Posterior vena cava (tissue), 2 donors: ENCODE results near the gene HCN2. TPM values are rescaled to one million over a fixed set of nuclear protein-coding genes. Genes with fewer than 3 reads are reported as not detected.
"Not testable (repeated sequence)": the region's sequence is repeated elsewhere in the genome, so short reads cannot be mapped to it uniquely, and the experiment has no call there.

Source experiments
- DNase-seq: peaks from one replicate; pipeline ENCODE4 v3.0.0-alpha.2; 2020; ENCODE audit warnings: low spot score
- intact Hi-C, 2 donors: fragments of 100-400 bp; cut with DNase I; formaldehyde crosslinking; loops; one replicate each; pipeline versions ENCODE4 v1.14.1 to v1.14.2; 2022 to 2023
- total RNA-seq, 2 donors: library from RNA; stranded (reverse); fragmentation: NEBNext Ultra II Directional; extraction: Animal tissue kit (Norgen Biotek cat#: 25700); gene quantifications; one replicate each; pipeline ENCODE4 v1.2.1, GENCODE V29; 2021
- donor health status: DM: yes; HTN: yes; CAD: no.
- donor health status: DM: yes; HTN: yes; CAD: no.

Gene HCN2
- total RNA-seq, 2 donors from 2014 or later = 0.10 to 0.37 TPM

DNA sequence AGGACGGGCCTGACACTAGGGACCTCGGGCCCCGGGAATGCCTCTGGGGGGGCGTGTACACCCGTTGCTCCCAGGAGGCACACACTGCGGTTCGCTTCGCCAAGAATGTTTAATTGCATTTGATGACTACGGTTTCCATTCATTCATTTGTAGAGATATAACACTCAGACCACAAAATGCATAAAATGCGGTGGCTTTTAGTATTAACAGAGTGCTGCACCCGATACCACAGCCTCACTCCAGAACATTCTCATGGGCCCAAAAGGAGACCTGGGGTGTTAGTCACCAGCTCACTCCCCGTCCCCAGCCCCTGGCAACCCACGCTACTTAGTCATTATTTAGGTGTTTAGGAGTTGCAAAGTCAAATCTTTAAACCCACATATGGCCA, 21.8 kb downstream of the HCN2 start:
- intact Hi-C loops = no loop called here
- DNase-seq = no peak

DNA sequence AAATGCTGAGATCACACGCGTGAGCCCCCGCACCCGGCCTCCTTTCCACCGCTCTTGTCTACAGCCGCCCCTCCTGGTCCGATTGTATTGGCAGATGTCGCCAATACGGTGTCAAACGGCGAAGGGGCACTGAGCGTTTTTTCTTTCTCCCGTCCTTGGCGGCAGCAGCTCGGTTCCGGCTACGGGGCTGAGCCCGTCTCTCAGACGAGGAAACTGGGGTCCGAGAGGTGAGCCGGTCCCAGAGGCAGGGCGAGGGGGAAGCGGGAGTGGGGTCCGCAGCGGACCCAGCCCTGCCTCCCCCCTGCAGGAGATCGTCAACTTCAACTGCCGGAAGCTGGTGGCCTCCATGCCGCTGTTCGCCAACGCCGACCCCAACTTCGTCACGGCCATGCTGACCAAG, 23.3 kb downstream of the HCN2 start:
- DNase-seq = peak; percentile 72
- intact Hi-C loops = no loop called here

DNA sequence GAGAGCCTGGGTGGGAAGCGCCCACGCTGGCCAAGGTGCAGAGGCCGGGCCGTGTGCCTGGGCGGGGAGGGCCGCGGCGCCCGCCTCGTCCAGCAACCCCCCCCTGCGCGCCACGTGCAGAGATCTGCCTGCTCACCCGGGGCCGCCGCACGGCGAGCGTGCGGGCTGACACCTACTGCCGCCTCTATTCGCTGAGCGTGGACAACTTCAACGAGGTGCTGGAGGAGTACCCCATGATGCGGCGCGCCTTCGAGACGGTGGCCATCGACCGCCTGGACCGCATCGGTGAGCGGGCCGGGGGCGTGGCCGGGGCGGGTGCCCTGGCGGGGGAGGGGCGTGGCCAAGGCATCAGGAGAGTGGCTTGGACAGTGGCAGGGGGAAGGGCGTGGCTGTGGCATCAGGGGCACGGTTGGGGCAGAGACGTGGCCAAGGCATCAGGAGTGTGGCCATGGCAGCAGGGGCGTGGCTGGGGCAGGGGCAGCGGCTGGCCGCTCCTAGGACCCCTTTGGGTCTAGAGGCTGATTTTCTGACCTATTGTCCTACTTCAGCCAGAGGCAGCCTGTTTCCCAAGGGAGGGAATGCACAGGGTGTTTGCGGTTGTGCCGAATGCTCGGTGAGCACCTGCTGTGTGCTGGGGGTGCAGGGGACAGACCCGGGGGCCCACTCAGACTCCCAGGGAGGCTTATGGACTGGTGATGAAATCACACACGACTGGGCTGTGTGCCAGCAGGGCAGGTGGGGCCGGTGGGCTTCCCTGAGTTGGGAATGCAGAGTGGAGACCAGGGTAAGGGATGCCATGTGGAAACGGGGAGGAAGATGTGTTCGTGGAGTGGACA, 24.3 kb downstream of the HCN2 start:
- intact Hi-C loops = no loop called here
- DNase-seq = peak; percentile 79

DNA sequence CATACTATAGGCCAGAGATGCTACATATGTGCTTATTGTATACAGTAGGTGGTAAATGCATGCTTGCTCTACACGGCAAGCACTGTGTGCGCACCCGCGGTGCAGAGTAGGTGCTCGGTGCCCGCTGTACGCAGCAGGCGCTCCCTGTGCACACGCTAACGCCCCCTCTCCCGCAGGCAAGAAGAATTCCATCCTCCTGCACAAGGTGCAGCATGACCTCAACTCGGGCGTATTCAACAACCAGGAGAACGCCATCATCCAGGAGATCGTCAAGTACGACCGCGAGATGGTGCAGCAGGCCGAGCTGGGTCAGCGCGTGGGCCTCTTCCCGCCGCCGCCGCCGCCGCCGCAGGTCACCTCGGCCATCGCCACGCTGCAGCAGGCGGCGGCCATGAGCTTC, 25.9 kb downstream of the HCN2 start:
- no peak for DNase-seq
- intact Hi-C loops = no loop called here

DNA sequence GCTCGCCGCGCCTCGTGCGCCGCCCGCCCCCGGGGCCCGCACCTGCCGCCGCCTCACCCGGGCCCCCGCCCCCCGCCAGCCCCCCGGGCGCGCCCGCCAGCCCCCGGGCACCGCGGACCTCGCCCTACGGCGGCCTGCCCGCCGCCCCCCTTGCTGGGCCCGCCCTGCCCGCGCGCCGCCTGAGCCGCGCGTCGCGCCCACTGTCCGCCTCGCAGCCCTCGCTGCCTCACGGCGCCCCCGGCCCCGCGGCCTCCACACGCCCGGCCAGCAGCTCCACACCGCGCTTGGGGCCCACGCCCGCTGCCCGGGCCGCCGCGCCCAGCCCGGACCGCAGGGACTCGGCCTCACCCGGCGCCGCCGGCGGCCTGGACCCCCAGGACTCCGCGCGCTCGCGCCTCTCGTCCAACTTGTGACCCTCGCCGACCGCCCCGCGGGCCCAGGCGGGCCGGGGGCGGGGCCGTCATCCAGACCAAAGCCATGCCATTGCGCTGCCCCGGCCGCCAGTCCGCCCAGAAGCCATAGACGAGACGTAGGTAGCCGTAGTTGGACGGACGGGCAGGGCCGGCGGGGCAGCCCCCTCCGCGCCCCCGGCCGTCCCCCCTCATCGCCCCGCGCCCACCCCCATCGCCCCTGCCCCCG, 26.5 kb downstream of the HCN2 start:
- intact Hi-C loops = no loop called here
- no peak for DNase-seq

DNA sequence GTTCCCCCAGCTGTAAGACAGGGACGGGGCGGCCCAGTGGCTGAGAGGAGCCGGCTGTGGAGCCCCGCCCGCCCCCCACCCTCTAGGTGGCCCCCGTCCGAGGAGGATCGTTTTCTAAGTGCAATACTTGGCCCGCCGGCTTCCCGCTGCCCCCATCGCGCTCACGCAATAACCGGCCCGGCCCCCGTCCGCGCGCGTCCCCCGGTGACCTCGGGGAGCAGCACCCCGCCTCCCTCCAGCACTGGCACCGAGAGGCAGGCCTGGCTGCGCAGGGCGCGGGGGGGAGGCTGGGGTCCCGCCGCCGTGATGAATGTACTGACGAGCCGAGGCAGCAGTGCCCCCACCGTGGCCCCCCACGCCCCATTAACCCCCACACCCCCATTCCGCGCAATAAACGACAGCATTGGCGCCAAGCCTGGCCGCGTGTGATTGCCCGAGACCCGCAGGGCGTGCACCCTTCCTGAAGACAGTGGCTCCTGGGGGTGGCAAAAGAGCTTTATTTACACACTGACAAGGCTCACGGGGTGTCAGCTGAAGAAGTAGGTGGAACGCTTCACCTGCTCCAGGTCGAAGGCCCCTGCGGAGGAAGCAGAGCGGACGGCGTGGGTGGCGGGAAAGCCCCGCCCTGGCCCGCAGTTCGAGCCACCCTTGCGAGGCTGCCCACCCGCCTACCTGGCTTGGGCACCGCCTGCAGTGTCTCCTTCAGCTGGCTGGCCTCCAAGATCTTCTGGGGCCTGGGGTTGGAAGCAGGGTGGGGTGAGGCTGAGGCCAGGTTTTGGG, 27.3 kb downstream of the HCN2 start:
- intact Hi-C loops = no loop called here

DNA sequence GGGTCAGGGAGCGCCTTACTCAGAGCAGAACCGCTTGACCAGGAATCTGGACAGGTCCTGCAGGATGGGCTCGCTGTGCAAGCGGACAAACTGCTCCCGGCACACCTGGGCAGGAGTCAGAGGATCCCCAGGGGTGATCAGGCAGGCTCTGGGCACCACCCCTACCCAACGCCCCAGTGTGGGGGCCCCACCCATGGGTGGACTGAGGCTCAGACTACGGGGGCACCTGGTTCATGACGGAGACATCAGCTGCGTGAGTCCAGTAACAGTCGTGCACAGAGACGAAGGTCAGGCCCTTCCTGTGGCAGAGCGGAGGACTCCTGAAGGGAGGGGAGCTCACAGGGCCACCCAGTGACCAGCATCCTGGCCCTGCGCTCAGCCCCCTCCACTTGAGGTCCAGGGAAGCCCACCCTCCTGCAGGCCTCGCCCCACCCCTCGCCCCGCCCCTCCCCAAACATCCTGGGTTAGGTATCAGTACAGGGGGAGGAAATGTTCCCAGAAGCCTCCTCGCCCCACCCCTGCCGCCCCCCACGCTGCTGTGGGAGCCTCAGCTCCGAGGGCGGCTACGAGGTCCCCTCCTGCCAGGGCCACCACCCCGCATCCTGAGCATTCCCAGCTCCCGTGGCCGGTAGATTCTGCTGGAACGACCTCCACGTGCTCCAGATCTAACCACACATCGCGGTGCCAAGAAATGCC, 28.0 kb downstream of the HCN2 start:
- intact Hi-C loops = no loop called here

More for the DNA sequence above, 27.3 kb downstream of the HCN2 start:
- no peak for DNase-seq

DNA sequence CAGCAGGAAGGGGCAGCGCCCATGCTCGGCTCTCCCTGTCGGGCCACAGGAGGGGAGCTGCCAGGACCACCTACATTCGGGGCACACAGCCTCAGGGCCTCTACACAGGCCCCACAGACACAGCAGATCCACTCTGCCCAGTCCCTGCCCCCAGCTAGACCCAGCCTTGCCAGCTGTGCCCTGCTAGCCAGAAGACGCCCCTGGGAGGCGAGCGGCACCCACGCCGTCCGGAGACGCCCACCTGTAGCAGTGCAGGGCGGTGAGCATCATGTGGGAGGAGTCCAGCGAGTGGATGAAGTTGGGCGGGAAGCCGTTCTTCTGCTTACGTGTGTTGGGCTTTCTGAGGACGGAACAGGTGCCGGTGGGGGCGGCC, 28.6 kb downstream of the HCN2 start:
- no peak for DNase-seq
- intact Hi-C loops = no loop called here

More for the DNA sequence above, 28.0 kb downstream of the HCN2 start:
- no peak for DNase-seq

DNA sequence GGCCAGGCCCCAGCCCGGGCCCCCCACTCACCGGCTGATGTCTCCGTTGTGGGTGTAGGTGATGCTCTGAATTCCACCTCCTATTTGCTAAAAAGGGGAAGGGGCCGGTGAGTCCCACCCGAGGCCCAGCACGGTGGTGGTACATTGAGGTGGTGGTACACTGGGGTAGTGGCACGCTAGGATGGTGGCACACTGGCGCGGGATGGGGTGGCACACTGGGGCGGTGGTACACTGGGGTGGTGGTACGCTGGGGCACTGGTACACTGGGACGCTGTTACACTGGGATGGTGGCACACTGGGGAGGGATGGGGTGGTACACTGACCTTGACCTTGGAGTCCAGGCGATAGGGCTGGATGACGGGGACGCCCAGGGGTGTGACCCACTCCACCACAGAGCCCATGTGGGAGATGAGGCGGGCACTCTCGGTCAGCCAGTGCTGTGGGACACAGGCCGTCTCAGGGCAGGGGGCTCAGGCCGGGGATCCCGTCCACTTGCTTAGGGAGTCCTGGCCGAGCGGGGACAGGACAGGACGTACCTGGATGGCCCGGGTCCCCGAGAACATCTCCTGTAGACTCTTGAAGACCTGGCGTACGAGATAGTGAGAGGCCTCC, 29.1 kb downstream of the HCN2 start:
- intact Hi-C loops = no loop called here

DNA sequence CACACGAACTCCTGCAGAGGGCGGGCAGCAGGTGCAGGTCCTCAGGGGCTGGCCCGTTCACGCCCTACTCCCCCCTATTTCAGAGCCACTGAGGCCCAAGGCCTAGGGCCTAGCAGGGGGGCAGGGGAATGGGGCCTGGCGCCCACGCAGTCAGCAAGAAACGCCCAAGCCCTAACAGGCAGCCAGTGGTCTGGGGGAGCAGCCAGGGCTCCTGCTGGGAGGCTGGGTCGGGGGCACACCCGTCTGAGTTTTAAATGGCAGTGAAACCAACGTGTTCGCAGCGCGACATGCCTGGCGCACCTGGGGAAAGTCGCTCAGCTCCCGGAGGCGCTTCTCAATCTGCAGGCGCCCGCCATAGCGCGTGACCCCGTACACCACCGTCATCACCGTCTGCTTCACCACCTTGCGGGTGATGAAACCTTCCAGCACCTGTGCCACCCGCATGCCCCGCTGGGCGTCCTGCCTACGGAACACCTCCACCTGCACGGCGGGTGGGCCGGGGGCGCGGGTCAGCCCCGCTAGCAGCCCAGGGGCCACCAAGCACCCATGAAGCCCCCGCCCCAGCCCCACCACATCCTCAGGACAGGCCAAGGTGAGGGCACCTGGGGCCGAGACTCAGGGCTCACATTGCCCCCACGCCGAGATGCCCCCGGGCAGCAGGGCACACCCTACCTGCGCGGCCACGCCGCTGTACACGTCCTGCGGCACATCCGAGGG, 29.8 kb downstream of the HCN2 start:
- intact Hi-C loops = no loop called here
- DNase-seq = no peak

More for the DNA sequence above, 29.1 kb downstream of the HCN2 start:
- DNase-seq = peak; percentile 75

DNA sequence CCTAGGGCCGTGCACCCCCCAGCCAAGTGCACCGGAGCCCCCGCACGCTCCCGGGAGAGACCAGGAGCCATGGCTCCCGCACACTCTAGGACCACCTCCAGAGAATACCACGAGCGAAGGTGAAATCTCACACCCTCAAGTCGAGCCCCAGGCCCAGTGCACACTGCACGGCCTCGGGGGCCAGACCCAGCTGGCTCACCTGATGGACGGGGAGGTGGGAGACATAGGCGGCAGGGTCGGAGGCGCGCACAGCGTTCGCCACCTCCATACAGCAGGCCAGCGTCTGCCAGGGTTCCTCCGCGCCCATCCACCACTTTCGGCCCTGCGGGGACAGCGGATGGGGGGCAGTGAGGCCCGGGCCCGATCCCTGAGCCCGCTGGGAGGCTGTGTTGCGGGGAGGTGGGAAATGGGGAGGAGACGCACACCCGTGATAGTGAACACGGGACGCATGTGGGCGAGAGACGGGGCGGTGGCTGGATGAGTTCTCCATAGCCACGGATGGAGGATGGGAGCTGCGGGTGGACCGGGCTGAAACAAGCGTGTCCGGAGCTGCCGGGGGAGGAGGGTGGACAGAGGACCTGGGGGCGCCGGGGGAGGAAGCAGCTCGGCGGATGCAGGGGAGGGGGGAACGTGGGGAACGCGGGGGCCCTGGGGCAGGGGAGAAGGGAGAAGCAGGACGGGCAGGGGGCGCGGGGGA, 30.6 kb downstream of the HCN2 start:
- intact Hi-C loops = no loop called here
- DNase-seq = peak; percentile 78

DNA sequence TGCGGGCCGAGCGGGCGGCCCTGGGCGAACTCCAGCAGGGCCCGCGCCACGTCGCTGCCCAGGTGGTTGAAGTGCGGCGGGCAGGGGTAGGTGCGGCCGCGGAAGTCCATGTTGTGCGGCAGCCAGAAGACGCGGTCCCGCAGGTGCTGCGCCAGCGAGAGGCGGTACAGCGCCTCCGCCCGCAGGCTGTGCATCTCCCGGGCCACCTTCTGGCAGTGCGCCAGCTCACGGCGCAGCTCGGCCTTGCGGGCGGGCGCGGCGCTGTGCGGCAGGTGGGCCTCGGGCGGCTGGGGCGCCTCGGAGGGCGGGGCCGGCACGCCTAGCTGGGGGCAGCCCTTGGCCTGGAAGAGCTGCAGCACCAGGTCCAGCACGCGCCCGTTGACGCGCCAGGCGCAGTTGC, 31.5 kb downstream of the HCN2 start:
- intact Hi-C loops, DNase-seq: not testable (repeated sequence)

DNA sequence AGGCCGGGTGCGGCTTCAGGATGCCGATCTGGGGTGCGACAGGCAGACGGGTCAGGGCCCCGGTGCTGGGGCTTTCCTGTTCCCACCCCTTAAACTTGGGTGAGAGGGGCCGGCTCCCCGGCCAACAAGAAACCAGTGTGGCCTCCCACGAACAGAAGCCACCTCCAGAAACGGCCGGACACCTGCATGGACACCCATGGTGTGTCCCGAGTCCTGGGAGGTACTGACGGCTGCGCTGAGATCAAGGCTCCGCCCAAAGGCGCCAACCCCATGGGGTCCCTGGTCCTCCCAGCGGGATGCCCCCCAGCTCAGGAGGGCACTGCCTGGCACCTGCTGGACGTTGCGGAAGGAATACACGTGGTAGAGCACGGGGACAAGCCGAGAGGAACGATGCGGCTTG, 32.1 kb downstream of the HCN2 start:
- intact Hi-C loops = no loop called here
- no peak for DNase-seq

DNA sequence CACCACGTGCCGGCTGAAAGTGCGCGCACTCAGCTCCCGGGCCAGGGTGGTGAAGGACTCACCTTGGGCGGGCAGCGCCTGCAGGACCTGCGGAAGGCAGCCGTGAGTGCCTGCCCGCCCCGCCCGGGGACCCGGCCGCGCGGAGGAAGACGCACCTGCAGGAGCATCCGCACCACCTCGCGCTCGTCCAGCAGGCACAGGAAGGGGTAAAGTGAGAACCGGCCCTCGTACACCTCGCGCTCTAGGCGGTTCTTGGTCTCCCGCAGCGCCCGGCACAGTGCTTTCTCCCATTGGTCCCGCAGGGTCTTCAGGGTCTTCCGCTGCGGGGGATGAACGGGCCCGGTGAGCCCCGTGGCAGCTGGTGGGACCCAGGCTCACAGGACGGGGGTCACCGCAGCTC, 33.0 kb downstream of the HCN2 start:
- no peak for DNase-seq
- intact Hi-C loops = no loop called here

DNA sequence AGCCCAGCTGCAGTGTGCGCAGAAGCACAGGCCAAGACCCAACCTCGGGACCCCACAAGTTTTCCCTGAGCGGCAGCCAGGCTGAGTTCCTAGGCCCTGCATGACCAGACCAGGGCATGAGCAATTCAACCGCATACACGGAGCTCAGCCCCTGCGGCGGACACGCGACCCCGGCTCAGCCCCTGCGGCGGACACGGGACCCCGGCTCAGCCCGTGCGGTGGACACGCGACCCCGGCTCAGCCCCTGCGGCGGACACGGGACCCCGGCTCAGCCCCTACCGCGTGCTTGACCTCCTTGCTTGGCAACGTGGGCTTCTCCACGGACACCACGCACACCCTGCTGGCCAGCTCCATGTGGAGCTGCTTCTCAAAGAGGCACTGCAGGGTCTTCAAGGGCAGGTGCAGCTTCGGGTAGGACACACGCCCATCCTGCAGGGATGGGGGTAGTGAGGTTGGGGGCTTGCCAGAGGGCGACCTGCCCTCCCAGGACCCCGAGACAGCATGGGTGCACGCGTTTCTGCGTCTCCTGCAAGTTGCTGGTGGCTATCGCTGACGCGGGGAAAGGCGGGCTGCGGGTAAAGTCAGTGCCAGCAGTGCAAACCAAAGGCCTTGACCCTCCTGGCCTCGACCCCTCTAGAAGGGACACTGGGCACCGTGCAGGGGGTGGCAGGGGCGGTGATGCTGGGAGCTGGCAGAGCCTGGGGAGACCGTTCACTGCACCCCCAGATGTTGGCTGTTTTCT, 33.7 kb downstream of the HCN2 start:
- no peak for DNase-seq
- intact Hi-C loops = no loop called here

DNA sequence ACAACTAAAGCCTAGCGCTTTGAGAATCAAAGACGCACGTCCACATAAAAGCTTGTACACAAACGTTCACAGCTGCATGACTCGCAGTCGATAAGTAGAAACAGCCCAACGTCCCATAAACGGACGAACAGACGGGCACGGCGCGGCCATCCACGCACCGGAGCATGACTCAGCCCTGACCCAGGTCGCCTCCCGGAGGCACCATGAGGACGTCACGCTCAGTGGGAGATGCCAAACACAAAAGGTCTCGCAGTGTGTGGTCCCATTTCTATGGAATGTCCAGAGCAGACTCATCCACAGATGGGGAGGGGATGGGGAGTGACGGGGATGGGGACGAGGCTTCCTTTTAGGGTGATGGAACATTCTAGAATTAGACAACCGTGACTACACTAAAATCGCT, 34.3 kb downstream of the HCN2 start:
- no peak for DNase-seq
- intact Hi-C loops = no loop called here

DNA sequence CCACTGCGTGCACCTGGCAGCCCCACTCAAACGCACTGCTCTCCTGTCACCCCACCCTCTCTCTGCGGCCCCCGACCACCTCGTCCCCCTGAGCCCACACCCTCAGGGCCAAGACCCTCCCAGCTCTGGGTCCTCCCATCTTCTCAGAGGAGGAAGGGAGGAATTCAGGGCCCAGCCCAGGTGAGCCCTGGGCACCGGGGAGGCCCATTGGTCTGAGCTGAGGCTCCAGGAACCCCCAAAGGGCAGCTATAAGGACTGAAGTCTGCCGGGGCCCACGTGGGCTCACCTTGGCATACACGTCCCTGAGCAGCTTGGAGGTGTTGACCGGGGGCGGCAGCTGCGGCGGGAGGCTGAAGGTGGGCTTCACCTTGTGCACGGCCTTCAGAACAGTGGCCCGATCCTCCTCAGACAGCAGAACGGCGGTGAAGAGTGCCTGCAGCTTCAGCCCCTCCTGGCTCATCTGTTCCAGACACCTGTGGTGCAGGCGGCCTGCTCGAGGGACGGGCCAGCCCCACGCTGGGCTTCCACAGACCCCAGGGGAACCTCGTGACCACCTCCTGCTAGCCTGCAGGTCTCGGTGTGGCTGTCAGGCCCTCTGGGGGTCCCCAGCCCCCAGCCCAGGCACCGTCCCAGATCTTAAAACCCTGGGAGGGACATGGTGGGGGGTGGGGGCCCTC, 34.9 kb downstream of the HCN2 start:
- intact Hi-C loops = no loop called here
- no peak for DNase-seq
